PC-9 (cell line): ENCODE results near the gene DLG2. TPM values are rescaled to one million over a fixed set of nuclear protein-coding genes. Genes with fewer than 3 reads are reported as not detected.

ENCODE experiments used
- BruUV-seq: library from RNA; stranded (reverse); fragments of 400-500 nt; replicated peaks from 2 replicates; lab custom pipeline; 2021; lab: Mats Ljungman, UMichigan
- CTCF ChIA-PET: fragments of 300-600 bp; sonication (Branson Sonifier 250); formaldehyde crosslinking; loops from one replicate; lab custom pipeline; 2022; ENCODE audit warnings: antibody characterized with exemption; lab: Charles Lee
- POLR2A ChIA-PET: fragments of 300-600 bp; sonication (Branson Sonifier 250); formaldehyde crosslinking; loops from one replicate; lab custom pipeline; 2022; ENCODE audit warnings: antibody characterized with exemption; ENCODE audit not compliant: unreplicated experiment; lab: Charles Lee
- DNase-seq, 2 experiments: peaks; one replicate each; pipeline versions ENCODE4 v3.0.0 to v3.0.0-alpha.2; 2015 to 2022; ENCODE audit warnings: mixed read lengths in 1 of 2
- H2AFZ ChIP-seq: fragments of 200-600 bp; sonication (generic); 2 replicates; pipeline ENCODE4 v1.8.1; 2017; ENCODE audit warnings: antibody characterized with exemption
- H3F3A ChIP-seq: fragments of 200-600 bp; sonication (generic); 2 replicates; pipeline ENCODE4 v1.8.1; 2017; ENCODE audit warnings: antibody characterized with exemption, mild to moderate bottlenecking, low read depth; ENCODE audit not compliant: insufficient read depth
- H3K27ac ChIP-seq: fragments of 200-600 bp; sonication (generic); 2 replicates; pipeline ENCODE4 v1.6.1; 2016; ENCODE audit warnings: mixed run types
- H3K27me3 ChIP-seq: fragments of 200-600 bp; sonication (generic); 2 replicates; pipeline ENCODE4 v1.6.1; 2016; ENCODE audit warnings: low read depth, mixed run types; ENCODE audit not compliant: insufficient read depth
- H3K36me3 ChIP-seq: fragments of 200-600 bp; sonication (generic); 2 replicates; pipeline ENCODE4 v1.6.1; 2016; ENCODE audit warnings: low read depth, mixed run types
- H3K4me1 ChIP-seq: fragments of 200-600 bp; sonication (generic); replicated peaks from 2 replicates; pipeline ENCODE4 v1.6.1; 2016; ENCODE audit warnings: mixed run types; ENCODE audit not compliant: insufficient read depth
- H3K4me2 ChIP-seq: fragments of 200-600 bp; sonication (generic); 2 replicates; pipeline ENCODE4 v1.6.1; 2017; ENCODE audit warnings: mixed run types
- H3K4me3 ChIP-seq: fragments of 200-600 bp; sonication (generic); 2 replicates; pipeline ENCODE4 v1.6.1; 2016; ENCODE audit warnings: mixed run types
- H3K79me2 ChIP-seq: fragments of 200-600 bp; sonication (generic); 2 replicates; pipeline ENCODE4 v1.6.1; 2017; ENCODE audit warnings: low read depth, mixed run types
- H3K9me2 ChIP-seq: fragments of 200-600 bp; sonication (generic); 2 replicates; pipeline ENCODE4 v1.8.1; 2017; ENCODE audit warnings: mild to moderate bottlenecking; ENCODE audit not compliant: insufficient read depth
- H3K9me3 ChIP-seq: fragments of 200-600 bp; sonication (generic); 2 replicates; pipeline ENCODE4 v1.8.1; 2016; ENCODE audit warnings: low read depth; ENCODE audit not compliant: insufficient read depth
- H4K20me1 ChIP-seq: fragments of 200-600 bp; sonication (generic); 2 replicates; pipeline ENCODE4 v1.8.1; 2017; ENCODE audit not compliant: insufficient read depth
- EZH2 ChIP-seq: fragments of 200-600 bp; sonication (generic); IDR thresholded peaks from 2 replicates; pipeline ENCODE4 v1.8.0; 2017; ENCODE audit warnings: antibody characterized with exemption, low read depth
- intact Hi-C: fragments of 100-400 bp; cut with micrococcal nuclease; formaldehyde crosslinking; loops from one replicate; pipeline ENCODE4 v1.10.0; 2022; ENCODE audit not compliant: unreplicated experiment
- total RNA-seq: library from RNA; stranded (reverse); gene quantifications from 2 replicates; pipeline ENCODE4 v1.2.3, GENCODE V29; 2021
- TF ChIP-seq, protein P1 (sequence below): fragments of 200-600 bp; sonication (generic); conservative IDR thresholded peaks from 2 replicates; pipeline ENCODE4 v1.6.1; 2017; ENCODE audit warnings: mixed run types, antibody characterized with exemption, mild to moderate bottlenecking, moderate library complexity

The DLG2 gene
- total RNA-seq, 1 experiment from 2014 or later: 6.4 TPM

- no peak for DNase-seq
- ChIA-PET POLR2A (no interaction called here), CTCF (no interaction called here)
- Histone ChIP-seq H2AFZ (no peak overlapping the region), H3K27me3 (no peaks in the 10 kb centered on the region), H3K4me2 (no peak overlapping the region), H3K4me1 (peaks cover 5% of the 10 kb centered on the region), H3K9me2 (no peaks in the 10 kb centered on the region), H3K36me3 (no peaks in the 10 kb centered on the region), H3K9me3 (no peaks in the 10 kb centered on the region), H4K20me1 (no peaks in the 10 kb centered on the region), H3K27ac (no peak overlapping the region), H3K79me2 (no peaks in the 10 kb centered on the region), H3F3A (no peaks in the 10 kb centered on the region), H3K4me3 (no peak overlapping the region)
- intact Hi-C loops: no loop called here
- no TSS peak for BruUV-seq
- no peak for TF ChIP-seq EZH2
- TF ChIP-seq, protein P1, sequence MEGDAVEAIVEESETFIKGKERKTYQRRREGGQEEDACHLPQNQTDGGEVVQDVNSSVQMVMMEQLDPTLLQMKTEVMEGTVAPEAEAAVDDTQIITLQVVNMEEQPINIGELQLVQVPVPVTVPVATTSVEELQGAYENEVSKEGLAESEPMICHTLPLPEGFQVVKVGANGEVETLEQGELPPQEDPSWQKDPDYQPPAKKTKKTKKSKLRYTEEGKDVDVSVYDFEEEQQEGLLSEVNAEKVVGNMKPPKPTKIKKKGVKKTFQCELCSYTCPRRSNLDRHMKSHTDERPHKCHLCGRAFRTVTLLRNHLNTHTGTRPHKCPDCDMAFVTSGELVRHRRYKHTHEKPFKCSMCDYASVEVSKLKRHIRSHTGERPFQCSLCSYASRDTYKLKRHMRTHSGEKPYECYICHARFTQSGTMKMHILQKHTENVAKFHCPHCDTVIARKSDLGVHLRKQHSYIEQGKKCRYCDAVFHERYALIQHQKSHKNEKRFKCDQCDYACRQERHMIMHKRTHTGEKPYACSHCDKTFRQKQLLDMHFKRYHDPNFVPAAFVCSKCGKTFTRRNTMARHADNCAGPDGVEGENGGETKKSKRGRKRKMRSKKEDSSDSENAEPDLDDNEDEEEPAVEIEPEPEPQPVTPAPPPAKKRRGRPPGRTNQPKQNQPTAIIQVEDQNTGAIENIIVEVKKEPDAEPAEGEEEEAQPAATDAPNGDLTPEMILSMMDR: no peak
Measured at GRCh38 chr11:84884836-84885235, 742.3 kb downstream of the DLG2 start.

DNA sequence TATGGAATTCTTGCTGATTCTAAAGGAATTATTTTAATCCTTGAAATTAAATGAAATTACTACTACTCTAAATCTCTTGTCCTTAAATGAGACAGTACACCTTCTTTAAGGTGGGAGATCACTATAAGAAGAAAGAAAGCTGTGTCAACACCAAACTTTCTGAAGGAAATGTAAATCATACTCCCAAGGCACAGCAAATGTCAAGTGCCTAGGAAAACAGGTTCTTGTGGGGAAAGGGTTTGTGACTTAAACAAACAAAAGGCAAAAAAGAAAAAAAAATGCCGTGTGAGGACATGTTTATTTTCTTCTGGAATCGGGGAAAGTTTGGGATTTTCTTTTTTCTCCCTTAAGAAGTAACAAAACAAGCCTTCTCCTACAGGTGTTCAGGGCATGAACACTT, 745.1 kb downstream of the DLG2 start:
- Histone ChIP-seq H3K4me2 (peak overlapping the region; percentile 32; the same call in 1 of the 2 replicates), H3K36me3 (no peaks in the 10 kb centered on the region), H3K27ac (peak overlapping the region; percentile 26), H3K27me3 (no peaks in the 10 kb centered on the region), H3K4me3 (no peak overlapping the region), H3K4me1 (peaks cover 5% of the 10 kb centered on the region), H2AFZ (no peak overlapping the region), H4K20me1 (no peaks in the 10 kb centered on the region), H3F3A (no peaks in the 10 kb centered on the region), H3K79me2 (no peaks in the 10 kb centered on the region), H3K9me3 (no peaks in the 10 kb centered on the region), H3K9me2 (no peaks in the 10 kb centered on the region)
- no TSS peak for BruUV-seq
- intact Hi-C loops: no loop called here
- POLR2A ChIA-PET: no interaction called here
- no peak for TF ChIP-seq EZH2
- TF ChIP-seq, protein P1: no peak
- CTCF ChIA-PET: no interaction called here
- DNase-seq: no peak

GRCh38 chr11:84871116-84871515, 756.0 kb downstream of the DLG2 start:
- Histone ChIP-seq H3F3A (no peaks in the 10 kb centered on the region), H3K4me3 (no peak overlapping the region), H3K36me3 (no peaks in the 10 kb centered on the region), H3K4me1 (peaks cover 4% of the 10 kb centered on the region), H3K4me2 (no peak overlapping the region), H4K20me1 (no peaks in the 10 kb centered on the region), H3K27ac (no peak overlapping the region), H3K9me2 (no peaks in the 10 kb centered on the region), H2AFZ (no peak overlapping the region), H3K27me3 (no peaks in the 10 kb centered on the region), H3K9me3 (no peaks in the 10 kb centered on the region), H3K79me2 (no peaks in the 10 kb centered on the region)
- CTCF ChIA-PET: no interaction called here
- no TSS peak for BruUV-seq
- DNase-seq: no peak
- intact Hi-C loops: no loop called here
- no peak for TF ChIP-seq EZH2
- TF ChIP-seq, protein P1: no peak
- POLR2A ChIA-PET: no interaction called here
